Activated CD4-positive, alpha-beta T cell treated with anti-CD3 and anti-CD28 coated beads, Interleukin-2, Interleukin-4, amounts not matched to agents 100 ng/mL and 50 ng/mL, durations not matched to agents 16 hours and 8 hours (primary cell): ENCODE data around the gene CRYGC.
"Not testable (repeated sequence)": the region's sequence is repeated elsewhere in the genome, so short reads cannot be mapped to it uniquely, and the experiment has no call there.

Experiments
- DNase-seq: peaks from one replicate; pipeline ENCODE4 v3.0.0-alpha.2; 2020; ENCODE audit warnings: low spot score

Gene CRYGC, protein sequence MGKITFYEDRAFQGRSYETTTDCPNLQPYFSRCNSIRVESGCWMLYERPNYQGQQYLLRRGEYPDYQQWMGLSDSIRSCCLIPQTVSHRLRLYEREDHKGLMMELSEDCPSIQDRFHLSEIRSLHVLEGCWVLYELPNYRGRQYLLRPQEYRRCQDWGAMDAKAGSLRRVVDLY

GRCh38 chr2:208129744-208130711 lies at the start of gene CRYGC:
TSS of gene CRYGC (minus strand) at chr2:208129828. CDS start at chr2:208129792, 36 bp downstream.
- DNase-seq: no peak

- DNase-seq: no peak
These were observed 49.5 kb upstream of the CRYGC start for GRCh38 chr2:208179028-208179609.

DNA sequence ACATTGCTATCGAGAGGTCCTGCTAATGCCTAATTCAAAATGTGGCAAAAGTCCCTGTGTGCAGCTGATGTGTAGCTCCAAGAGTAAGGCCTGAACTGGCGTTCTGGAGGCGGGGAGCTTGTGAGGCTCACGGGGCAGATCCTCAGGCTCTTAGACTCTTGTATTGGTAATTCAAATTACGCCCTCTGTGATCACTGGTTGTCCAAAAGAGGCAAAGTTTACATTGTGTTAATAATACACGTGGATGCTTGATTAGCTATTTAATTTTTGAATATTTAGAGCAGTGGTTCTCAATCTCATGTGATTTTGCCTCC lies 46.2 kb upstream of the CRYGC start:
- DNase-seq: no peak

DNA sequence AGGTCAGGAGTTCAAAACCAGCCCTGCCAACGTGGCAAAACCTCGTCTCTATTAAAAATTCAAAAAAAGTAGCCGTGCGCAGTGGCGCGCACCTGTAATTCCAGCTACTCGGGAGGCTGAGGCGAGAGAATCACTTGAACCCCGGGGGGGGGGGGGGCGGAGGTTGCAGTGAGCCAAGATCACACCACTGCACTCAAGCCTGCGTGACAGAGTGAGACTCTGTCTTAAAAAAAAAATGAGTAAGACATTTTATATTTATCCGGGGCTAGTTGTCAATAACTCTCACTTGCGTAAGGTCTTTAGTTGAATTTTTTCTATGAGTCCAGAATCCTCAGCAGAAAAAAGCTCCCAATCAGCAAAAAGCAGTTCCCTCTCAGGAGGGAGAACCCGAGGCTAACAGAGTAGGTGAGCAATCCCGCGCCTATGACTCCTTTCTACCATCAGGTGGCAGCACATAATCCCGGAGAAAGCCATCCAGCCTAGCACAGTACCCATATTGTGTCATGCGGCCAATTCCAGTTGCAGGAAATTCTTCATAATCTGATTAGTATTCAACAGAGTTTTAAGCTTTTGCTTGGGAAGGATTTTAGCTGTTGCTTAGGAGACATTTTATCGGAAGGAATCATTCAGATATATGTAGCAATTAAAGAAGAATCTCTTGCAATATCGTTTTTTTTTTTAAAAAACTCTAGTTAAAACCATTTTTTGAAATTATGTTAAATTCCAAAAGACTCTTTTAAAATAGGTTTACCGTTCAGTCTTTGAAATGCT lies 45.6 kb upstream of the CRYGC start:
- peak; percentile 73 for DNase-seq

- DNase-seq: no peak
These were observed 44.5 kb upstream of the CRYGC start for GRCh38 chr2:208174144-208174543.

- no peak for DNase-seq
These were observed 42.5 kb upstream of the CRYGC start for GRCh38 chr2:208172125-208172524.

- DNase-seq: no peak
These were observed 35.5 kb upstream of the CRYGC start for GRCh38 chr2:208164951-208165755.

DNA sequence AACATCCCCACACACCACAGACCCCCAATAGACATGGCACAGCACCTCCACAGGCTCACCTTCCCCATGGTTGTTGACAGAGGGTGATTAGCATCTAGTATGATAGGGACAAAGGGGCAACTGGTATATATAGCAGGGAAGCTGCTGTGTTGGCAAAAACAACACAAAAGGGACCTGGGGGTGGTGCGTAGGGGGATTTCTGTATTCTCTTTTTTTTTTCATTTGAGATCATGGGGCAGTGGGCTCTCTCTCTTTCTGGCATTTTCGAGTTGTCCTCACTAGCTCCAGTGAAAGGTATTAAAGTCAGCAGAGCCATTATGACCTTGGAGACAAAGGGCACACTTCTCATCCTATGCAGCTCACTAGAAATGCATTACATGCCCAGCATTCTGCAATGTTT lies 33.9 kb upstream of the CRYGC start, which contains the start of gene CRYGA:
CRYGA (minus strand) TSS at position 101 of the 400 bp plus-strand sequence; CDS start at position 68, 33 bp downstream.
- no peak for DNase-seq

- no peak for DNase-seq
These were observed 26.8 kb upstream of the CRYGC start for GRCh38 chr2:208156439-208156838.

GRCh38 chr2:208153156-208153555 lies 23.5 kb upstream of the CRYGC start:
- no peak for DNase-seq

DNA sequence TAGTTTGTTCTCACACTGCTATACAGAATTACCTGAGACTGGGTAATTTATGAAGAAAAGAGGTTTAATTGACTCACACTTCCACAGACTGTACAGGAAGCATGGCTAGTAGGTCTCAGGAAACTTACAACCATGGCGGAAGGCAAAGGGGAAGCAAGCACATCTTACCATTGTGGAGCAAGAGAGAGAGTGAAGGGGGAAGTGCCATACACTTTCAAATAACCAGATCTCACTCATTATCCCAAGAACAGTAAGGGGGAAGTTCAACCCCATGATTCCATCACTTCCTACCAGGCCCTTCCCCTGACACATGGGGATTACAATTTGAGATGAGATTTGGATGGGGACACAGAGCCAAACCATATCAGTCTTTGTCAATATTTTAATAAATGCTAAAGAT lies 21.3 kb upstream of the CRYGC start:
- DNase-seq: no peak

DNA sequence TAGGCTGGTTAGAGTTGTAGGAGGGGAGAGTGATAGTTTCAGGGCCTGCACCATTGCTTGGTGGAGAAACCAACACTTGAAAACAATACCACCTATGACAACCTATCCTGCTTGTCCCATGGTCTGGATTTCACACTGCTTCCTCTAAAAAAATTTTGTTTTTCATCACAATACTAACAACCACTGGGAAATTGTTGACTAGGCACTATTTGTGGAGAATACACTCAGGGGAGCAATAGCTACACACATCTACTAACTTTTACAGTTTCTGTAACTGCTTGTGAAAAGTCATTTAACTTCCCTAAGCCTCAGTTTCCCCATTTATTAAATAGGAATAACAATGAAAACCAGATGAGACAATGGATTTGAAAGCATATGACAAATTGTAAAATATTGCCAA lies 20.5 kb upstream of the CRYGC start:
- DNase-seq: no peak

- DNase-seq: no peak
These were observed 19.2 kb upstream of the CRYGC start for GRCh38 chr2:208148803-208149202.

DNA sequence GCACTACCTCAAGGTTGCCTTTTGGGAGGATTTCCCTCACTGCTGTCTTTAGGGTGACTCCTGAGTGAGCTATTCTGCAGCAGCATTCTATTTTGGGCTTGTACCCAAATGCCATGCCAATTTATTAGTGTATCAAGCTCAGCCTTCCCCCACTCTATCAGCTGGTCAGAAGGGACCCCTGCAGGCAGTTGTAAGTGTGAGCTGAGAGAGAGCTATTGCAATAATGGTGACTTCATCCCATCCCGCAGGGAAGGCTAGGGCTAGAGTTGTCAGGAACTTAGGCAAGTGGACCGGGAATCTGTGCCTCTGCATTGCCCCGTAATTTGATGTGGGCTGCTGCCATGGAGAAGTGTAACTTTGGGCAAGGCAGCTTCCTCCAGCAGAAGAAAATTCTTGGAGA lies 18.1 kb upstream of the CRYGC start:
- no peak for DNase-seq

DNA sequence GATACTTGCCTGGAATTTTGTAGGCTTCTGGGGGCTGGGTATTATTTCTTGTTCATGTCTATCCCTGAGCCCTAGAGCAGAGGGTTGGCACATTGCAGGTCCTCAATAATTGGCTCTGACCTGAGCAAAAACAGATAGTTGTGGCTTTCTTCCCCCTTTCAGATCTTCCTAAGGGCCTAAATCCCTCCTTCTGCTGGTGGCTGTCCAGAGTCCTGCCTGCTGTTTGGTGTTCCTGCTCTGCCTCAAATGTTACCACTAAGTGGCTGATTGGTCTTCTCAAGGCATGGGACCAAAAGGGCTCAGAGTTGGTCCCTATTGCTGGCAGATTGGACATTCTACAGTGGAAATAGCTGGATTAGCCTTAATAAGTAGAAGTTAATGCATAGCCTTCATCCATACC lies 17.4 kb upstream of the CRYGC start:
- no peak for DNase-seq

DNA sequence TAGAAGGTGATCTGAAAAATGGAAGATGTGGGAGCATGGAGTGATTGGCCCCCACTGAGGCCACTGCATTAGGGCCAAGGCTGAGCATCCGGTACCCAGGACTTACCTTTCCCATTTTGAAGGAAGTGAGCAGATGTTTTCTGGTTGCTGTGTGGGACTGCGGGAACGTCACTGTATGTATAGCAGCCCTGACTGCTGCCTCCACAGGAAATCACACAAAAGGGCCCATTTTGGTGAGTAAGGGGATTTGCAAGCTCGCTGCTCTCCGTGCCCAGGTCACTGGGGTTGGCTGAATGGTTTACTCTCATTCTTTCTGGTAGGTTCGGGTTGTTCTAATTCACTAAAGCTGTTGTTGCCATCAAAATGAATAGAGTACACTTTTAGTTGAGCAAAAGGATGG lies 16.4 kb upstream of the CRYGC start, which contains the start of gene CRYGB:
CRYGB (minus strand) TSS at position 153 of the 400 bp plus-strand sequence; CDS start at position 115, 38 bp downstream.
- DNase-seq: no peak

DNA sequence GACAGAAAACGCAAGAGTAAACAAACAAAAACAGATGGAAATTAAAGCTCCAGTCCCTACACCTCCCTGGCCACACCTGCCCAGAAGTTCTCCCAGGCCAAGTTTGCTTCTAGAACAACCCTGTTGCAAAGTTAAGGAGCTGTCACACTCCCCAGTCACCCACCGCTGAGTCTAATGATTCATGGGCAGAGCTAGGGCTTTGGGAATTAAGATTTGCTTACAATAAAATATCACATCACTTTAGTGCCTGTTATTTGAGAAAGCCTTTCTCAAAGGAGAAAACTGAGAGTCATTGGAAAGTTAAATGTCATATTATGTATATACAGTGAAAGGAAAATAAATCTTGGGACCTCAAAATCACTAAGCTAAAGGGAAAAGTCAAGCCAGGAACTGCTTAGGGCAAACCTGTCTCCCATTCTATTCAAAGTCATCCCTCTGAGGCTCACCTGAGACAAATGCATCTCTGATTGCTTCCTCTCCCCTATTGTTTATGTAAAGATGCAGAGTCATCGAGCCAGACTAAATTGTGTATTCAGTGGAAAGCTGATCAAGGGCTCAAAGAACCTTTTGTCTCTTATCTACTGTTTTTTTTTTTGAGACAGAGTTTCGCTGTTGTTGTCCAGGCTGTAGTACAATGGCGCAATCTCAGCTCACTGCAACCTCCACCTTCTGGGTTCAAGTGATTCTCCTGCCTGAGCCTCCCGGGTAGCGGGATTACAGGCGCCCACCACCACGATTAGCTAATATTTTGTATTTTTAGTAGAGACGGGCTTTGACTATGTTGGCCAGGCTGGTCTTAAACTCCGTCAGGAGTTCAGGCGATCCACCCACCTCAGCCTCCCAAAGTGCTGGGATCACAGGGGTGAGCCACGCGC lies 13.5 kb upstream of the CRYGC start:
- DNase-seq: no peak

GRCh38 chr2:208142240-208142924 lies 12.8 kb upstream of the CRYGC start:
- no peak for DNase-seq

DNA sequence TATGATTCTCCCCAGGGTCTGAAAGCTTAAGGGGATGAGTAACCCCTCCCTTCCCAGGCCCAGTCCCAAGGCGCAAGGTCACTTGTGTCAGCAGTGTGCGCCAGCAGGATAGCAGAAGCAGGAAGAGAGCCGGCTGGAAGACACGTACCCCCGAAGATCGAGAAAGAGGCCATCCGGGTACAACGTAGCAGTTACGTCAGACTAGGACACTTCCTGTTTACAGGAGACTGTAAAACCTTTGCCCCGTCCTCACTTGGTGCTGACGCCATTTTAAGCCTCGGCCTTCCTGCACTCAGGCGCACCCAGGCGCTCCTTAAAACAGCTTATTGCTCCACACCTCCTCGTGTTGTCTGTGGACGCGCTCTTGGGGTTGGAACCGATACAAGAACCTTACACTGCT lies 9.8 kb upstream of the CRYGC start:
- DNase-seq: no peak

GRCh38 chr2:208138334-208138733 lies 8.7 kb upstream of the CRYGC start:
- DNase-seq: not testable (repeated sequence)
